DMS153 treated with DMSO at 0.1 percent for 48 hours (cell line): ENCODE measurements around the gene HS6ST3.

ENCODE experiments used
- DNase-seq: peaks from one replicate; lab custom pipeline; 2025; ENCODE audit not compliant: unreplicated experiment; lab: John Stamatoyannopoulos, UW

HS6ST3 gene

GRCh38 chr13:96198038-96198437, 108.1 kb downstream of the HS6ST3 start:
- DNase-seq: no peak

- no peak for DNase-seq
Measured at GRCh38 chr13:96199315-96199714, 109.4 kb downstream of the HS6ST3 start.

GRCh38 chr13:96200810-96201209, 110.9 kb downstream of the HS6ST3 start:
- DNase-seq: no peak

GRCh38 chr13:96202315-96202714, 112.4 kb downstream of the HS6ST3 start:
- no peak for DNase-seq

- DNase-seq: no peak
Measured at GRCh38 chr13:96203471-96203870, 113.6 kb downstream of the HS6ST3 start.

- no peak for DNase-seq
Measured at GRCh38 chr13:96214824-96215445, 125.0 kb downstream of the HS6ST3 start.

- no peak for DNase-seq
Measured at GRCh38 chr13:96216543-96216942, 126.6 kb downstream of the HS6ST3 start.

- no peak for DNase-seq
Measured at GRCh38 chr13:96218475-96218874, 128.6 kb downstream of the HS6ST3 start.

GRCh38 chr13:96221471-96221870, 131.6 kb downstream of the HS6ST3 start:
- DNase-seq: no peak

- DNase-seq: no peak
Measured at GRCh38 chr13:96223231-96223630, 133.3 kb downstream of the HS6ST3 start.

GRCh38 chr13:96229356-96229755, 139.4 kb downstream of the HS6ST3 start:
- peak; percentile 12 for DNase-seq

GRCh38 chr13:96238241-96238640, 148.3 kb downstream of the HS6ST3 start:
- no peak for DNase-seq

GRCh38 chr13:96238861-96239260, 149.0 kb downstream of the HS6ST3 start:
- no peak for DNase-seq

GRCh38 chr13:96243376-96243775, 153.5 kb downstream of the HS6ST3 start:
- DNase-seq: no peak

GRCh38 chr13:96248103-96248502, 158.2 kb downstream of the HS6ST3 start:
- DNase-seq: no peak

GRCh38 chr13:96248996-96249395, 159.1 kb downstream of the HS6ST3 start:
- no peak for DNase-seq

GRCh38 chr13:96252903-96253302, 163.0 kb downstream of the HS6ST3 start:
- DNase-seq: no peak

GRCh38 chr13:96273196-96273595, 183.3 kb downstream of the HS6ST3 start:
- DNase-seq: no peak

GRCh38 chr13:96274046-96274445, 184.1 kb downstream of the HS6ST3 start:
- no peak for DNase-seq

GRCh38 chr13:96279904-96280303, 190.0 kb downstream of the HS6ST3 start:
- no peak for DNase-seq

GRCh38 chr13:96284971-96285370, 195.1 kb downstream of the HS6ST3 start:
- no peak for DNase-seq

GRCh38 chr13:96285729-96286128, 195.8 kb downstream of the HS6ST3 start:
- DNase-seq: no peak
